KMS-11 (cell line): Measurements from ENCODE around the gene PRR20G.
A peak's percentile ranks its signal among the peaks of the same experiment; 100 is the strongest.

Experiments used
- H2AFZ ChIP-seq: fragments of 200-600 bp; sonication (generic); 2 replicates; pipeline ENCODE4 v1.6.1; 2016; ENCODE audit warnings: antibody characterized with exemption, mixed run types, low read depth
- H3K27ac ChIP-seq: fragments of 200-600 bp; sonication (generic); 2 replicates; pipeline ENCODE4 v1.6.1; 2016; ENCODE audit warnings: mild to moderate bottlenecking, mixed run types
- H3K27me3 ChIP-seq: fragments of 200-600 bp; sonication (generic); 2 replicates; pipeline ENCODE4 v1.6.1; 2017; ENCODE audit warnings: mild to moderate bottlenecking, low read depth, mixed run types, moderate library complexity; ENCODE audit not compliant: insufficient read depth
- H3K36me3 ChIP-seq: fragments of 200-600 bp; sonication (generic); 2 replicates; pipeline ENCODE4 v1.6.1; 2017; ENCODE audit warnings: mild to moderate bottlenecking, mixed run types; ENCODE audit not compliant: insufficient read depth
- H3K4me1 ChIP-seq: fragments of 200-600 bp; sonication (generic); 2 replicates; pipeline ENCODE4 v1.6.1; 2016; ENCODE audit warnings: mild to moderate bottlenecking, low read depth, mixed run types; ENCODE audit not compliant: poor library complexity, severe bottlenecking
- H3K4me2 ChIP-seq: fragments of 200-600 bp; sonication (generic); 2 replicates; pipeline ENCODE4 v1.7.0; 2016; ENCODE audit warnings: mild to moderate bottlenecking, mixed run types
- H3K4me3 ChIP-seq: fragments of 200-600 bp; sonication (generic); IDR thresholded peaks from 2 replicates; pipeline ENCODE4 v1.6.1; 2017; ENCODE audit warnings: low read depth, low read length, mixed read lengths; ENCODE audit not compliant: insufficient read depth
- H3K79me2 ChIP-seq: fragments of 200-600 bp; sonication (generic); 2 replicates; pipeline ENCODE4 v1.6.1; 2016; ENCODE audit warnings: low read depth, mixed run types; ENCODE audit not compliant: insufficient read depth
- H3K9ac ChIP-seq: fragments of 200-600 bp; sonication (generic); 2 replicates; pipeline ENCODE4 v1.6.1; 2016; ENCODE audit warnings: mild to moderate bottlenecking, mixed run types
- H4K20me1 ChIP-seq: fragments of 200-600 bp; sonication (generic); 2 replicates; pipeline ENCODE4 v1.6.1; 2016; ENCODE audit warnings: mild to moderate bottlenecking, mixed run types; ENCODE audit not compliant: insufficient read depth
- TF ChIP-seq, protein P1 (sequence below): fragments of 200-600 bp; sonication (generic); conservative IDR thresholded peaks from 2 replicates; pipeline ENCODE4 v1.6.1; 2017; ENCODE audit warnings: low read depth, mild to moderate bottlenecking, antibody characterized with exemption, low read length, moderate library complexity, mixed read lengths

The PRR20G gene

DNA sequence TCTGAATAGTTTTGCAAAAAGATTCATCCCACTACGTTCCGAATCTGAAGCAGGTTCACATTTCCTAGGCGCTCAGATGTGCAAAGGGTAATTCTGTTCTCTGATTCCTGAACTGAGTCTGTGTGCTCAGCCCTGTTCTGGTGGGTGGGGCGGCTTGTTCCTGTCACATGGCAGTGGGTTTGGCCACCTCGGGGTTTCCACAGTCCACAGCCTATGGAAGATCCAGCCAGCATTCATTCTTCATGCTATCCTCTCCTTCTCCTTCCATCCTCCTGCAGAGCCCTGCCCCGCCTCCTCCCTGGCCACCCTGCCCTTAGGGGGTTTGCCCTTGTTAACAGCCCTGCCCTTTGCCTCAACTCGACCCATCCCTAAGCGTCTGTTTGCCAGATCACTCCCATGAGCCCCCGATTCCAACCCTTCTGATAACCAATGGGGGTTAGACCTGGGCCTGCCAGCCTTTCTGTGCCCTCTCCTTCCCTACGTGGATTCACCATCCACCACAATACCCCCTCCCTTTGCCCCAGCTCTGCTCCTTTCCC lies 31.0 kb downstream of the PRR20G start:
- H3K79me2 ChIP-seq, result no peaks in the 10 kb centered on the region
- H3K9ac ChIP-seq, result no peak overlapping the region
- TF ChIP-seq, protein P1, sequence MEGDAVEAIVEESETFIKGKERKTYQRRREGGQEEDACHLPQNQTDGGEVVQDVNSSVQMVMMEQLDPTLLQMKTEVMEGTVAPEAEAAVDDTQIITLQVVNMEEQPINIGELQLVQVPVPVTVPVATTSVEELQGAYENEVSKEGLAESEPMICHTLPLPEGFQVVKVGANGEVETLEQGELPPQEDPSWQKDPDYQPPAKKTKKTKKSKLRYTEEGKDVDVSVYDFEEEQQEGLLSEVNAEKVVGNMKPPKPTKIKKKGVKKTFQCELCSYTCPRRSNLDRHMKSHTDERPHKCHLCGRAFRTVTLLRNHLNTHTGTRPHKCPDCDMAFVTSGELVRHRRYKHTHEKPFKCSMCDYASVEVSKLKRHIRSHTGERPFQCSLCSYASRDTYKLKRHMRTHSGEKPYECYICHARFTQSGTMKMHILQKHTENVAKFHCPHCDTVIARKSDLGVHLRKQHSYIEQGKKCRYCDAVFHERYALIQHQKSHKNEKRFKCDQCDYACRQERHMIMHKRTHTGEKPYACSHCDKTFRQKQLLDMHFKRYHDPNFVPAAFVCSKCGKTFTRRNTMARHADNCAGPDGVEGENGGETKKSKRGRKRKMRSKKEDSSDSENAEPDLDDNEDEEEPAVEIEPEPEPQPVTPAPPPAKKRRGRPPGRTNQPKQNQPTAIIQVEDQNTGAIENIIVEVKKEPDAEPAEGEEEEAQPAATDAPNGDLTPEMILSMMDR, result no peak
- H3K27ac ChIP-seq, result no peak overlapping the region
- no peak overlapping the region for H3K4me3 ChIP-seq
- H4K20me1 ChIP-seq, result no peaks in the 10 kb centered on the region
- no peaks in the 10 kb centered on the region for H3K27me3 ChIP-seq
- no peak overlapping the region for H2AFZ ChIP-seq
- H3K36me3 ChIP-seq, result no peaks in the 10 kb centered on the region
- no peak overlapping the region for H3K4me2 ChIP-seq
- H3K4me1 ChIP-seq, result no peaks in the 10 kb centered on the region

DNA sequence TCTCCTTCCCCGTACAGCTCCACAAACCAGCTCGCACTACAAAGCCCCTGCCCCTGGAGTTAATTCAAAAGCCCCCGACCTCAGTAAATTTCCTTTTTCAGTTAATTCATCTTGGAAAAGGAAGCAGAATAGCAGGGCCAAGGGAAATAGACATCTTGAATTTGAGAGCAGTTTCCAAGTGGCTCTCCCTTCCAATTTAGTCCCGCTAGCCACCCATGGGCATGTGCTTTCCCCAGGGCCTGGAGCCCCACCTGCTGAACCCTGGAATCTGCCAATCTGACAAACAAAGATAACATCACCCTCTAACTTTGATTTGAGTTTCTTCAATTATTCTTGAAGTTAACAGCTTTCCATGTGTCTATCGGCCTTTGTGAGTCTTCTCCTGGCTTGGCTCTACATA lies 31.7 kb downstream of the PRR20G start:
- H3K9ac ChIP-seq, result no peak overlapping the region
- H2AFZ ChIP-seq, result no peak overlapping the region
- no peaks in the 10 kb centered on the region for H3K79me2 ChIP-seq
- H4K20me1 ChIP-seq, result no peaks in the 10 kb centered on the region
- H3K27ac ChIP-seq, result no peak overlapping the region
- H3K4me3 ChIP-seq, result no peak overlapping the region
- TF ChIP-seq, protein P1, result no peak
- no peaks in the 10 kb centered on the region for H3K36me3 ChIP-seq
- H3K4me2 ChIP-seq, result no peak overlapping the region
- no peaks in the 10 kb centered on the region for H3K4me1 ChIP-seq
- H3K27me3 ChIP-seq, result no peaks in the 10 kb centered on the region

DNA sequence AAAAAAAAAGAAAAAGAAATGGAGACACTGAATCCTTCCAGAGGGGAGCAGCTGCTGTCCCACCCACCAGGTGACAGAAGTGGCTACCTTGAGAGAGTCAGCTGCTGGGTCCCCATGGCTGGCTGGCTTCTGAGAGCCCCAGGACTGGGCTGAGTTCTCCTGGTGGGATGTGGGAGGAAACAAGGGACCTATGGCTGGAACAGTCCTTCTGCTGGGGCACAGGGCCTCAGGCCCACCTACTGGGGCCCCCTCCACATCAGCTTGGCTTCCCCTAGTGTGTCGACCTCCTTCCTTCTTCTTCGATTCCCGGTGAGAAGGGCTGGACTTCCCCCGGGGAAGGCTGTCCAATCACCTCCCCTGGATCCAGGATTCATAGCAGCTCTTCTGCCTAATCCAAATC lies 32.3 kb downstream of the PRR20G start:
- TF ChIP-seq, protein P1, result no peak
- no peak overlapping the region for H3K27ac ChIP-seq

DNA sequence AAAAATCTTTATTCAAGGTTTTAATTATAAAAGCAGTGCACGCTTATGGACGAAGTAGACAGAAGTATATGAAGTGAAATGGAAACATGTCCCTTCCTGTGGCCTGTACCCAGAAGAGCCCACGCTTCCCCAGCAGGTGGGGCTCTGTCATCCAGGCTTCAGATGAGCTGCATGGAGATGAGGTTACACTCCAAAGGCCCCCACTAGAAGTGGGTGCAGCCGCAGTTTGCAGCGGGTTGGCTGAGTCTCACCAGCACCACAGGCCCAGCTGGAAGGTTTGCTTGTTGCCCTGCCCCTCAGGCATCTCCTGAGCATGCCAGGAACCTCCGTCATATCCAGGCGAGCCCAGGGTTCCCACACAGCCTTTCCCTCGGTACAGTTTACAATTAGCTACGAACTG lies 33.1 kb downstream of the PRR20G start:
- Histone ChIP-seq H3K27ac (no peak overlapping the region), H3K4me1 (no peaks in the 10 kb centered on the region), H2AFZ (no peak overlapping the region), H3K79me2 (no peaks in the 10 kb centered on the region), H3K4me2 (no peak overlapping the region), H3K36me3 (no peaks in the 10 kb centered on the region), H4K20me1 (no peaks in the 10 kb centered on the region), H3K9ac (no peak overlapping the region), H3K4me3 (no peak overlapping the region), H3K27me3 (no peaks in the 10 kb centered on the region)
- TF ChIP-seq, protein P1, result 0 out of 2 replicates have a peak, but pooled peaks have one; percentile 20

More for the DNA sequence above, 32.3 kb downstream of the PRR20G start:
- Histone ChIP-seq H3K4me3 (no peak overlapping the region), H4K20me1 (no peaks in the 10 kb centered on the region), H3K79me2 (no peaks in the 10 kb centered on the region), H3K36me3 (no peaks in the 10 kb centered on the region), H2AFZ (no peak overlapping the region), H3K4me2 (no peak overlapping the region), H3K27me3 (no peaks in the 10 kb centered on the region), H3K4me1 (no peaks in the 10 kb centered on the region), H3K9ac (no peak overlapping the region)
